ENCODE measurements around the gene LDLRAD3. TPM values are rescaled to one million over a fixed set of nuclear protein-coding genes. Genes with fewer than 3 reads are reported as not detected.

LDLRAD3 gene
- total RNA-seq, 2 donors from 2014 or later, result 30.8 to 42.5 TPM

GRCh38 chr11:36212564-36213392, 268.9 kb downstream of the LDLRAD3 start:
- Histone ChIP-seq H3K9me3 (no peaks in the 10 kb centered on the region), H3K36me3 (no peaks in the 10 kb centered on the region), H3K4me1 (replicated peaks) (no peaks in the 10 kb centered on the region), H3K27me3 (replicated peaks; ENCODE audit: insufficient read depth) (no peaks in the 10 kb centered on the region), H3K27ac (no peak overlapping the region), H3K4me3 (no peak overlapping the region)
- 75% methylated on average over 7 of the region's 7 CpGs for WGBS
- DNase-seq (ENCODE audit: low spot score), result no peak
- TF ChIP-seq POLR2AphosphoS5 (IDR thresholded peaks at IDR 0.05) (no peak), CTCF (IDR thresholded peaks at IDR 0.05) (no peak), POLR2A (IDR thresholded peaks at IDR 0.05) (no peak)
- intact Hi-C loops (cut with DNase I), result no loop called here

GRCh38 chr11:36213393-36213840, 269.6 kb downstream of the LDLRAD3 start:
- TF ChIP-seq CTCF (IDR thresholded peaks at IDR 0.05) (no peak), POLR2A (IDR thresholded peaks at IDR 0.05) (no peak), POLR2AphosphoS5 (IDR thresholded peaks at IDR 0.05) (no peak)
- intact Hi-C loops (cut with DNase I), result no loop called here
- WGBS, result 93% methylated on average over 7 of the region's 7 CpGs
- no peaks in the 10 kb centered on the region for H3K4me1 ChIP-seq (replicated peaks)
- DNase-seq (ENCODE audit: low spot score), result no peak
- no peak overlapping the region for H3K4me3 ChIP-seq
- H3K9me3 ChIP-seq, result no peaks in the 10 kb centered on the region
- no peaks in the 10 kb centered on the region for H3K36me3 ChIP-seq
- H3K27ac ChIP-seq, result no peak overlapping the region
- H3K27me3 ChIP-seq (replicated peaks; ENCODE audit: insufficient read depth), result no peaks in the 10 kb centered on the region

- Histone ChIP-seq H3K36me3 (no peaks in the 10 kb centered on the region), H3K4me3 (no peak overlapping the region), H3K9me3 (no peaks in the 10 kb centered on the region), H3K27me3 (replicated peaks; ENCODE audit: insufficient read depth) (no peaks in the 10 kb centered on the region), H3K4me1 (replicated peaks) (no peaks in the 10 kb centered on the region), H3K27ac (no peak overlapping the region)
- TF ChIP-seq CTCF (IDR thresholded peaks at IDR 0.05) (no peak), POLR2A (IDR thresholded peaks at IDR 0.05) (no peak), POLR2AphosphoS5 (IDR thresholded peaks at IDR 0.05) (no peak)
- WGBS, result 53% methylated on average over 3 of the region's 3 CpGs
- DNase-seq (ENCODE audit: low spot score), result no peak
- intact Hi-C loops (cut with DNase I), result no loop called here
Observed at GRCh38 chr11:36214480-36214879, 270.6 kb downstream of the LDLRAD3 start.

- DNase-seq (ENCODE audit: low spot score), result no peak
- Histone ChIP-seq H3K9me3 (no peaks in the 10 kb centered on the region), H3K4me1 (replicated peaks) (no peaks in the 10 kb centered on the region), H3K27me3 (replicated peaks; ENCODE audit: insufficient read depth) (no peaks in the 10 kb centered on the region), H3K4me3 (no peak overlapping the region), H3K27ac (no peak overlapping the region), H3K36me3 (no peaks in the 10 kb centered on the region)
- TF ChIP-seq POLR2AphosphoS5 (IDR thresholded peaks at IDR 0.05) (no peak), CTCF (IDR thresholded peaks at IDR 0.05) (no peak), POLR2A (IDR thresholded peaks at IDR 0.05) (no peak)
- intact Hi-C loops (cut with DNase I), result no loop called here
- 66% methylated on average over 13 of the region's 13 CpGs for WGBS
Observed at GRCh38 chr11:36214976-36215692, 271.3 kb downstream of the LDLRAD3 start.

Measured in prostate gland (tissue), 2 donors.